Hepatocyte (in vitro differentiated cells): ENCODE measurements around the gene SLC34A1.

Experiments used
- EZH2 ChIP-seq: fragments of 200-600 bp; sonication (generic); IDR thresholded peaks from 2 replicates; pipeline ENCODE4 v1.6.1; 2016; ENCODE audit warnings: antibody characterized with exemption, mild to moderate bottlenecking, borderline replicate concordance
- TF ChIP-seq, protein P1 (sequence below): fragments of 200-600 bp; sonication (generic); IDR thresholded peaks from 2 replicates; pipeline ENCODE4 v1.5.1; 2016; ENCODE audit warnings: antibody characterized with exemption, mild to moderate bottlenecking; ENCODE audit not compliant: poor library complexity

- no peak for TF ChIP-seq EZH2
- TF ChIP-seq, protein P1, sequence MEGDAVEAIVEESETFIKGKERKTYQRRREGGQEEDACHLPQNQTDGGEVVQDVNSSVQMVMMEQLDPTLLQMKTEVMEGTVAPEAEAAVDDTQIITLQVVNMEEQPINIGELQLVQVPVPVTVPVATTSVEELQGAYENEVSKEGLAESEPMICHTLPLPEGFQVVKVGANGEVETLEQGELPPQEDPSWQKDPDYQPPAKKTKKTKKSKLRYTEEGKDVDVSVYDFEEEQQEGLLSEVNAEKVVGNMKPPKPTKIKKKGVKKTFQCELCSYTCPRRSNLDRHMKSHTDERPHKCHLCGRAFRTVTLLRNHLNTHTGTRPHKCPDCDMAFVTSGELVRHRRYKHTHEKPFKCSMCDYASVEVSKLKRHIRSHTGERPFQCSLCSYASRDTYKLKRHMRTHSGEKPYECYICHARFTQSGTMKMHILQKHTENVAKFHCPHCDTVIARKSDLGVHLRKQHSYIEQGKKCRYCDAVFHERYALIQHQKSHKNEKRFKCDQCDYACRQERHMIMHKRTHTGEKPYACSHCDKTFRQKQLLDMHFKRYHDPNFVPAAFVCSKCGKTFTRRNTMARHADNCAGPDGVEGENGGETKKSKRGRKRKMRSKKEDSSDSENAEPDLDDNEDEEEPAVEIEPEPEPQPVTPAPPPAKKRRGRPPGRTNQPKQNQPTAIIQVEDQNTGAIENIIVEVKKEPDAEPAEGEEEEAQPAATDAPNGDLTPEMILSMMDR: no peak
Measured at GRCh38 chr5:177338251-177339106, 45.8 kb upstream of the SLC34A1 start.
